ENCODE measurements around the gene F7.

The F7 gene

DNA sequence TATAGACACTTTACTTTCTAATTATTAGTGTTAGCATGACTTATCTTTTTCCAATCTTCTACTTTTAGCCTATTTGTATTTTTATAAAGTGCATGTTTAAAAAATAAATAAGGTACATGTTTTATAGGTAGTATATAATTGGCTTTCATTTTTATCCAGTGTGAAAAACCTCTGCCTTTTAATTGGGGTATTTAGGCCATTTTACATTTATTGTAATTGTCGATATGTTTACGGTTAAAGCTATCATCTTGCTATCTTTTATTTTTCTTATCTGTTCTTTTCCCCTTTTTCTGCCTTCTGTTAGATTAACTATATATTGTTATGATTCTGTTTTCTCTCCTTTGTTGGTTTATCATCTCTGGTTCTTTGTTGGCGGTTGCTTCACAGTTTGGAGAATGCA lies 62.0 kb downstream of the F7 start:
- no peak for DNase-seq (ENCODE audit: low read depth in 3 of 3, low spot score in 1 of 3)

DNA sequence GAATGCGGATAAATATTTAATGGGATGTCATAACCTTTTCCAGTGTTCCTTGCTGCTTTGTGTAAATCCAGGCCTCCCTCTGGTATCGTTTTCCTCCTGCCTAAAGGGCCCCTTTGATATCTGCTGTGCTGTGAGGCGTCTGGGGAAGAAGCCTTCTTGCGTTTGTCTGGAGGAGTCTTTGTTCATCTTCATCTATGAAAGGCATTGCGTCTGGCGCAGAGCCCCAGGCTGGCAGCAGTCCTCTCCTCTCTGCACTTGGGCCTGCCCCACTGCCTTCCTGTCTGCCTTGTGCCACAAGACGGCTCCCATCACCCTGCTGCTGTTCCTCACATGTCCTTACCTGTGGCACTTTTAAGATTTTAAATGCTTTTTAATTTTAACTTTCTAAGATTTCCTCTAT lies 62.6 kb downstream of the F7 start:
- DNase-seq (ENCODE audit: low read depth in 3 of 3, low spot score in 1 of 3), result no peak

DNA sequence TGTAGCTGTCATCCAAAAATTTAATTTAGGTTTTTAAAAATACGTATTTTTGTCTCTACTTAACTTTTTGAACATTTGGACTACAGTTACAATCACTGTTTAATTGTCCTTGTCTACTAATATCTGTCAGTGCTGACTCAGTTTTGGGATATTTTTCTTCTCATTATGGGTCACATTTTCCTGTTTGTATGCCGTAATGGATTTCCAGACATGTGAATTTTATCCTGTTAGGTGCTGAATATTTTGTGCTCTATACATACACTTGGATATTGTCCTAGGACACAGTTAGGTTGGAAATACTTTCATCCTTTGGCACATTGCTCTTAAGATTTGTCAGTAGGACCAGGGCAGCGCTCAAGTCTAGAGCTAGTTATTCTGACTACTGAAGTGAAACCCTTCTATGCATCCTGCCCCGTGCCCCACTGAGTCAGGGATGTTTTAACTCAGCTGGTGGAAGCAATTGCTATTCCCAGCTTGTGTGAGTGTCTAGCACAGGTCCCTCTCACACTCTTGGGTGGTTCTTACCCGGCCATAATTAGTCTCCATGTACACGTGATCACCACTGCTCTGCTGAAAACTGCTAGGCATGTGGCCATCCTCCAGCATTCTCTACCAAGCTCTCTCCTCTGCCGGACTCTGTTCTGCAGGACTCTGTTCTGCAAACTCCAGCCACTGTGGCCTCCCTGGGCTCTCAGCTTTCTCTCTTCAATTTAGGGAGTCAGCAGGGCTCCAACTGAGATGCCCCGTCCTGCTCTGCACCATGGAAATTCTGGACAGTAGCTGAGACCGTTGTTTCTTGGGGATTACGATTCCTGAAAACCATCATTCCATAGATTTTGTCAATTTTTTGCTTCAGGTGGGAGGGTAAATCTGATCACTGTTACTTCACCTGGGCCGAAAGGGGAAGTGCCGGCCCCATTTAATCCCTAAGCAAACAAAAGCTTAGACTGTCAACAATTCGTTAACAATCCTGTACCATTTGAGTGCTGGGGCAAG lies 64.0 kb downstream of the F7 start:
- no peak for DNase-seq (ENCODE audit: low read depth in 3 of 3, low spot score in 1 of 3)
